GM12873 (cell line): ENCODE results near the gene SUSD3.

Experiments
- TF ChIP-seq, protein P1 (sequence below): IDR thresholded peaks from 2 replicates; pipeline ENCODE4 v1.5.1; 2012; ENCODE audit warnings: low read depth, mild to moderate bottlenecking, moderate library complexity, low read length, control low read depth; ENCODE audit not compliant: insufficient read depth; ENCODE audit errors: missing control alignments

SUSD3 gene

DNA sequence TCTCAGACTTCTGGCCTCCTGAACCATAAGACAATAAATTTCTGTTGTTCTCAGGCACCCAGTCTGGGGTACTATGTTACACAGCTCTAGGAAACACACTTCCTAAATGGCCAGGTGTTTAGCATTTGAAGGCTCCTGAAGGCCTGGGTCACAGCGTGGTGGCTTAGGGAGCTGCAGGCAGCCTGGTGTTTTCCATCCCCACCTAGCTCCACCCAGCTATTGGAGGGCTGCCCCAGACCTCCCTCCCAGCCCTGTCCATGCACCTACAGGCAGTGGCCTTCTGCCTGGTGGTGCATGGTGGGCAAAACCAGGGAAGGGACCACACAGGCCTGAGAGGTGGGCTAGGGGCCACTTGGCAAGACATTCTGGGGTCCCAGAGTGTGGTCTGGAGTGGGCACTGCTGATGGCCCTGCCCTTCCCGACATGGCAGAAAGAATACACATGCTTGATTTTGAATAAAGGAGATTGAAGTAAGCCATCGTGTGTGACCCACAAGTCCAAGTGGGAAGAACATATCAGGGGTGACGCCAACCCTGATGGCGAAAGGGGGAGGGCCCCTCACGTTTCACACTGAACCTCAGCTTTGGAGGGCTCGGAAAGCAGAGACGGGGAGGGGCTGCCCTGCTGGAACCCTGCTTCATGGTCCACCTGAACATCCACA, 1.3 kb upstream of the SUSD3 start:
- TF ChIP-seq, protein P1, sequence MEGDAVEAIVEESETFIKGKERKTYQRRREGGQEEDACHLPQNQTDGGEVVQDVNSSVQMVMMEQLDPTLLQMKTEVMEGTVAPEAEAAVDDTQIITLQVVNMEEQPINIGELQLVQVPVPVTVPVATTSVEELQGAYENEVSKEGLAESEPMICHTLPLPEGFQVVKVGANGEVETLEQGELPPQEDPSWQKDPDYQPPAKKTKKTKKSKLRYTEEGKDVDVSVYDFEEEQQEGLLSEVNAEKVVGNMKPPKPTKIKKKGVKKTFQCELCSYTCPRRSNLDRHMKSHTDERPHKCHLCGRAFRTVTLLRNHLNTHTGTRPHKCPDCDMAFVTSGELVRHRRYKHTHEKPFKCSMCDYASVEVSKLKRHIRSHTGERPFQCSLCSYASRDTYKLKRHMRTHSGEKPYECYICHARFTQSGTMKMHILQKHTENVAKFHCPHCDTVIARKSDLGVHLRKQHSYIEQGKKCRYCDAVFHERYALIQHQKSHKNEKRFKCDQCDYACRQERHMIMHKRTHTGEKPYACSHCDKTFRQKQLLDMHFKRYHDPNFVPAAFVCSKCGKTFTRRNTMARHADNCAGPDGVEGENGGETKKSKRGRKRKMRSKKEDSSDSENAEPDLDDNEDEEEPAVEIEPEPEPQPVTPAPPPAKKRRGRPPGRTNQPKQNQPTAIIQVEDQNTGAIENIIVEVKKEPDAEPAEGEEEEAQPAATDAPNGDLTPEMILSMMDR: no peak

DNA sequence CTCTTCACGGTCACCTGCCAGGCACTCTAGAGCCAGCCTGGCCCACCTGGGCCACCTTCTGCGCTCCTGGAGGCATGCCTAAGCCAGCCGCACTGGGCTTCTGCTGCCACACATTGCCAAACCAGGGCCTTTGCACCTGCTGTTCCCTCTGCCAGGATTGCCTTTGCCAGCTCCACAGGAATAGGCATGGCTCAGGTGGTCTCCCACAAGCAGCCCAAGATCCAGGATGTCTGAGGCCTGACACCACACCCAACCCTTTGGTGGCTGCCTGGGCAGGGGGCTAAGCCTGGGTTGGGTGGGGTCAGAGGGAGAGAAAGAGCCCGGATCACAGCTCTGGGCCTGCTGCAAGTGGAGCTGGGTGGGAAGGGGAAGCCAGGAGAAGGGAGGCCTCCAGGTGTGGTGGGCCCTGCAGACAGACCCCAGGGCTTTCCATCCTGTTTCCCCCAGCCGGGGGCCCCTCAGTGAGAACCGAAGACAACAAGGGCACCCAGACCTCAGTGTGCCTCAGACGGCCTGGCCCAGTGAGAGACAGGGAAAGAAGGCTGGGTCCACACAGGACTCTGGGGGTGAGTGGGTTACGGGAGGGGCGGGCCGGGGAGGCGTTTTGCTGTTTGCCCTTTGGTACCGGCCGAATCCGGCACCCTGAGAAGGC, 672 bp upstream of the SUSD3 start:
- TF ChIP-seq, protein P1: no peak

DNA sequence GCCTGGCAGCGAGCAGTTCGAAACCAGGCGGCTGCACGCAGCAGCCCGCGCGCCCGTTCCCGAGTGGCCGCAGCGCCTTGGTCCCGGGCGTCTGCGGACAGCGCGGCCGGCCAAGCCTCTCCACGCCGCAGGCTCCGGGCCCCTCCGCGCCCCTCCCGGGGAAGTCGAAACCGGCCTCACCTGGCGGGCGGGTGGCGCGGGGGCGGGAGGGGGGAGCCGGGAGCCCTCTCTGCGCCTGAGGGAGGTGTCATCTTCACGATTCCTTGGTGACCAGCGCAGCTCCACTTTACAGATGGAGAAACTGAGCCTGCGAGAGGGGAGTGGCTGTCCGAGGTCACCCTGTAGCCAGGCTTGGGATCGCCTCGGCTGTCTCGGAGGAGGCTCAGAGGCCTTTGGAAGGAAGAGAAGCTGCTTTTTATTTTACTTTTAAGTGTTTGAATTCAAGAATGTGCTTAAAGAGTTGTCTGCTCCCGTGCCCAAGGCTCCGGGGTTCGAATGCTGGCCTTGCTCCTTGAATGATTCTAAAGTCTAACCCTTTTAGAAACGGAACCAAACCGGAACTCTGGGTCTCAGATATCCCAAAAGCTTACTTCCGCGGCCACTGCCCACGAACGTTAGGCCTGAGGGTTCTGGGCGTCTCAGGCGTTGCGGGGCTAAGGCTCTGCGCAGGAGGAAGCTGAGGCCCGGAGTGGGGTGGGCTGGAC, 662 bp downstream of the SUSD3 start:
- TF ChIP-seq, protein P1: no peak

DNA sequence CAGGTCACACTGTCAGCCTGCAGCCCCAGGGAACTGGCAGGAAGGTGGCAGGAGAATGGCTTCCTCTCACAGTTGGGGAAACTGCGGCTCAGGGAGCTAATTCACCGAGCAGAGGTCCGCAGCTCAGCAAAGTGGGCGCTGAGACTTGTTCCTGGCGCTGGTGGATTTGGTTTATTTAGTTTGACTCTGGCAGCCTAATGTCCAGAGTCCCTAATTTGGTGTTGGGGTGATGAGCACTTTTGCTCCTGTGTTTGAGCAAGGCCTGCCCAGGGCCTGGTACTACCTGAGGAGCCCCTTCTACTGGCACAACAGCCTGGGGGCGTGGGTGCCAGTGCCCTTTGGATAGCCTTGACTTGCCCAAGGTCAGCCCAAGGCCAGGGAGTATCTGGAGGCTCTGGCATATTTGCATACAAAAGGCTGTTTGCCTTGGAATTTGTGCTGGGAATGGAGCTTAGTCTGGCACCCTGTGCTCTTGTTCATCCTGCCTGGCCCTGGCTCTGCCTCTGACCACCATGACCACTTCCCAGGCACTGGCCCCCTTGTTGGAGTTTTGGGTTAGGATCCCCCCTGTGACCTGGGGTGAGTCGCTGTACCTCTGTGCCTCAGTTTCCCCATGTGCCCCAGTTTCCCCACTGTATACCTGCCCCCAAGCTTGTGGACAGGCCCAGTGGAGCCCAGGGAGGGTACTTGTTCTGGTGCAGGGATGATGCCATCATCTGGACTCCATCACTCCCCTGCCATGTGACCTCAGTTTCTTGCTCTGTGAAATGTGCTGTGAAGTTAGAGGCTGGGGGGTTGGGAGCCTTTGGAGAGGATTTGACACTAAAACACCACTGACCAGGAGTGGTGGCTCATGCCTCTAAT, 1.4 kb downstream of the SUSD3 start:
- TF ChIP-seq, protein P1: no peak

DNA sequence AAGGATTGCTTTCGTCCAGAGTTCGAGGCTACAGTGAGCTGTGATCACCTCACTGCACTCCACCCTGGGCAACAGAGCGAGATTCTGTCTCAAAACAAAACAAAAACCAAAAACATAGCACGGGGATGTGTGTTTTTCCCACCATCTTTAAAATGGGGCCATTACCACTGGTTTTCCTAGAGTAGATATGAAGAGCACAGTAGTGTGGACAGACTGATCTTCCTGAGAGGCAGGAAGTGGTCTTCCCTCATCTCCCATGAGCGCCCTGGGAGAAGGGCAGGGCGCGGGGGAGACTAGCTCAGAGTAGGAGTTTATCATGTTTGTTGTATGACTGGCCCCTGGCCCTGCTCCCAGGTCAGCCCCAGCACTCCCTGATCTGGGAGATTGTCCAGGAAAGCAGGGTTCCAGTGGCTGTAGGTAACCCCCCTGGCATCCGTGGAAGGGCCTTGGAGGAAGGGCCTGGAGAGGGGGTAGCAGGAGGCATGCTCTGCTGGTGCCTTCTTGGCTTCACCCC, 2.3 kb downstream of the SUSD3 start:
- TF ChIP-seq, protein P1: no peak

DNA sequence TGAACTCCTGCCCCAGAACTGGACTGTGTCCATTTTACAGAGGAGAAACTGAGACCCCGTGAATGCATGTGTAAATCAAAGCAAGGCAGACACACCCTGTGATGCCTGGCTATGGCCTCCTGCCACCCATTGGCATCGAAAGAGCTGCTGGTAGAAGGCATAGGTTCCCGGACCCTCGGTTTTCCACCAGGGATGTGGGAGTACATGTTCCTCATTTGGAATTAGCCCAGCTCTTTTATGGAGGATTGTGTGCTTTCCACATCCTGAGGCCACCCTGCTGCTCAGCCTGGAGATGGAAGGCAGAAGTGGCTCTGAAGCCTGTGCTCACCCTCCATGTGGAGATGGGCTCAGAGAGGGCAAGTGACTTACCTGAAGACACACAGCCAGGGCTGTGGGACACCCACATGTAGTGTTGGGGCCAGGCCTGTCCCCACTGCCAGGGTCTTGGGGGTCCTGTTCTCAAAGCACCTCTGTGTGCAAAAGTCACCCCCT, 2.8 kb downstream of the SUSD3 start:
- TF ChIP-seq, protein P1: no peak
